Right atrium auricular region (tissue), 2 donors: ENCODE measurements around the gene C1QTNF7. TPM values are rescaled to one million over a fixed set of nuclear protein-coding genes. Genes with fewer than 3 reads are reported as not detected.
A peak's percentile ranks its signal among the peaks of the same experiment; 100 is the strongest.

Source experiments
- DNase-seq: peaks from one replicate; pipeline ENCODE4 v3.0.0-alpha.2; 2019; ENCODE audit warnings: low spot score
- H3K27ac ChIP-seq, 2 donors: fragments of 200-600 bp; sonication (generic); 1 replicate in 1 of 2; 2 replicates in 1 of 2; pipeline ENCODE4 v1.5.1; 2016 to 2019
- H3K27me3 ChIP-seq, 2 donors: fragments of 200-600 bp; sonication (generic); one replicate each; pipeline versions ENCODE4 v1.5.1 to v1.6.0; 2017 to 2019
- H3K36me3 ChIP-seq: fragments of 200-600 bp; sonication (generic); one replicate; pipeline ENCODE4 v1.5.1; 2016
- H3K4me1 ChIP-seq, 2 donors: fragments of 200-600 bp; sonication (generic); one replicate each; pipeline versions ENCODE4 v1.5.1 to v1.6.0; 2017 to 2019
- H3K4me3 ChIP-seq, 2 donors: fragments of 200-600 bp; sonication (generic); 1 replicate in 1 of 2; 2 replicates in 1 of 2; pipeline ENCODE4 v1.5.1; 2017 to 2019; ENCODE audit warnings: mild to moderate bottlenecking in 1 of 2, moderate library complexity in 1 of 2
- H3K9me3 ChIP-seq, 2 donors: fragments of 200-600 bp; sonication (generic); one replicate each; pipeline ENCODE4 v1.5.1; 2019
- CTCF ChIP-seq, 2 donors: fragments of 200-600 bp; sonication (generic); IDR thresholded peaks; one replicate each; pipeline ENCODE4 v1.5.1; 2019; ENCODE audit warnings: antibody characterized with exemption in 2 of 2
- total RNA-seq, 2 donors: library from RNA; depleted of rRNA; stranded (reverse); fragments of >200 nt; gene quantifications; one replicate each; pipeline ENCODE4 v1.1.0, GENCODE V29; 2016

Gene C1QTNF7
- total RNA-seq, 2 donors from 2014 or later, result 1.0 to 2.9 TPM

- Histone ChIP-seq H3K27me3 (no peaks in the 10 kb centered on the region), H3K4me1 (peaks cover 0 to 10% of the 10 kb centered on the region in 2 donors), H3K9me3 (no peaks in the 10 kb centered on the region), H3K27ac (no peak overlapping the region), H3K4me3 (no peak overlapping the region), H3K36me3 (no peaks in the 10 kb centered on the region)
- DNase-seq, result no peak
- TF ChIP-seq CTCF (IDR thresholded peaks at IDR 0.05), result peak; percentile 21 to 69
Observed at GRCh38 chr4:15396157-15396800, 31.6 kb upstream of the C1QTNF7 start.

- Histone ChIP-seq H3K27ac (no peak overlapping the region), H3K4me1 (peaks cover 0 to 20% of the 10 kb centered on the region in 2 donors), H3K4me3 (no peak overlapping the region), H3K27me3 (no peaks in the 10 kb centered on the region), H3K36me3 (no peaks in the 10 kb centered on the region), H3K9me3 (no peaks in the 10 kb centered on the region)
- no peak for TF ChIP-seq CTCF (IDR thresholded peaks at IDR 0.05)
- no peak for DNase-seq
Observed at GRCh38 chr4:15398001-15398400, 29.8 kb upstream of the C1QTNF7 start.

DNA sequence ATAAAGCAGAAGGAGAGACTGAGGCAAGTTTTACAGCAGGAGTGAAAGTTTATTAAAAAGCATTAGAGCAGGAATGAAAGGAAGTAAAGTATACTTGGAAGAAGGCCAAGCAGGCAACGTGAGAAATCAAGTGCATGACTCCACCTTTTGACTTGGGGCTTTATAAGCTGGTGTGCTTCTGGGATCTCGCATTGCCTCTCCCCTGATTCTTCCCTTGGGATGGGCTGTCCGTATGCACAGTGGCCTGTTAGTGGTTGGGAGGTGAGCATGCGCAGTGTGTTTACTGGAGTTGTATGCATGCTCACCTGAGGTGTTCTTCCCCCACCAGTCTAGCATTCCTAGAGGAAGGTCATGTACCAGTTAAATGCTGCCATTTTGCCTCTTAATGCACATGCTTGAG lies 29.1 kb upstream of the C1QTNF7 start:
- Histone ChIP-seq H3K9me3 (no peaks in the 10 kb centered on the region), H3K4me1 (peaks cover 0 to 20% of the 10 kb centered on the region in 2 donors), H3K36me3 (no peaks in the 10 kb centered on the region), H3K27ac (no peak overlapping the region), H3K4me3 (no peak overlapping the region), H3K27me3 (no peaks in the 10 kb centered on the region)
- DNase-seq, result no peak
- no peak for TF ChIP-seq CTCF (IDR thresholded peaks at IDR 0.05)

DNA sequence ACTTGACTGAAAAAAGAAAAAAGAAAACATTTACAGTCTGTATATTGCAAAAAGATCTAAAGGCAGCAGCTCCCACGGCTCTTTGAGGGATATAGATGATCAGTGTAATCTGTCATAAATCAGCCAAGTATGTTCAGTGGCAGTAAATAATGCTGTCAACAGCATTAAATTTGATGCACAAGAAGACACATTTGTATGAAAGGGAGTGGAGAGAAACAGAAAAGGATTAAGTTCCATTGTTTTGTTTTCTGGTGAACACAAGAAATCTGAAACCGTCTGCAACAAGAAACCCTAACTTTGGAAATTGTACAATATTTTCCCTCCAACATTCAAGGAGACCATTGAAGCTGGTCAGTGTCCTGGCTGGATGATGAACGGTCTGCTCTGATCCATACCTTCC lies 27.6 kb upstream of the C1QTNF7 start:
- DNase-seq, result no peak
- no peak overlapping the region for H3K4me3 ChIP-seq
- no peak for TF ChIP-seq CTCF (IDR thresholded peaks at IDR 0.05)
- H3K27me3 ChIP-seq, result no peaks in the 10 kb centered on the region
- H3K27ac ChIP-seq, result peak overlapping the region in 1 of 2 donors; percentile 28
- H3K36me3 ChIP-seq, result no peaks in the 10 kb centered on the region
- no peaks in the 10 kb centered on the region for H3K9me3 ChIP-seq
- peaks cover 0 to 20% of the 10 kb centered on the region in 2 donors for H3K4me1 ChIP-seq

DNA sequence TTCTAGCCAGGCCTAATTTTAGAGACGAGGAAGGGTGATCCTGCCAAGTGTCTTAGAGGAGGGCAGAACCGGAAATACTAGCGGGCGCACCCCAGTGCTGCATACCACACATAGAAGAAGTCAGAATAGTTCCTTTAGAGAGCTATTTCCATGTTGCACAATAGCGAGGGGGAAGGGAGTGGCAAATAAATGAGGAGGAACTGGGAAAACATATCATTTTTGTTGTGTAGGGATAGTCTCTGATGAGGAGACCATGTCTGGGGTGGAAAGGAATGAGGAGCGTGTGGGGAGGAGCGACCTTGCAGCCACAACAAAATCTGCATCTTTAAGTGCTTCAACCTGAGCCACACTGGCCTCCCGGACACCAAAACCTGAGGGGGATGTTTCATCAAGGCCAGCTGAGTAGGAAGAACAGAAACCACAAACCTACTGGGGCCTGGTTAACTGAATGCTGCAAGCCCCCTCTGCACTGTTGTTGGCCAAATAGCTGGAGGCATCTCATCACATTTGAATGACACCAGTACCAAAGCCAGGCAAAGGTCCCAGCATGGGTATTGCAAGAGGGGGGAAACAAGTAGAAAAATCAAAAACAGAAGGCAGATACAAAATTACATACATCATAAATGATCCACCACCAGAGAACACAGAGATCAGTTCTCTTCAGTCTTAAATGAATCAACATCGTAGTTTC lies 26.7 kb upstream of the C1QTNF7 start:
- Histone ChIP-seq H3K4me3 (no peak overlapping the region), H3K4me1 (peaks cover 0 to 20% of the 10 kb centered on the region in 2 donors), H3K27ac (peak overlapping the region in 1 of 2 donors; percentile 28), H3K36me3 (no peaks in the 10 kb centered on the region), H3K9me3 (no peaks in the 10 kb centered on the region), H3K27me3 (no peaks in the 10 kb centered on the region)
- TF ChIP-seq CTCF (IDR thresholded peaks at IDR 0.05), result no peak
- DNase-seq, result peak; percentile 72
